HG03460 (cell line): Measurements from ENCODE around the gene KRTAP5-7.
"Not testable (repeated sequence)": the region's sequence is repeated elsewhere in the genome, so short reads cannot be mapped to it uniquely, and the experiment has no call there.

Experiments used
- ATAC-seq: cut with Tn5 transposase; IDR thresholded peaks from one replicate; pipeline ENCODE4 v1.9.1; 2021; ENCODE audit not compliant: unreplicated experiment

KRTAP5-7 gene

DNA sequence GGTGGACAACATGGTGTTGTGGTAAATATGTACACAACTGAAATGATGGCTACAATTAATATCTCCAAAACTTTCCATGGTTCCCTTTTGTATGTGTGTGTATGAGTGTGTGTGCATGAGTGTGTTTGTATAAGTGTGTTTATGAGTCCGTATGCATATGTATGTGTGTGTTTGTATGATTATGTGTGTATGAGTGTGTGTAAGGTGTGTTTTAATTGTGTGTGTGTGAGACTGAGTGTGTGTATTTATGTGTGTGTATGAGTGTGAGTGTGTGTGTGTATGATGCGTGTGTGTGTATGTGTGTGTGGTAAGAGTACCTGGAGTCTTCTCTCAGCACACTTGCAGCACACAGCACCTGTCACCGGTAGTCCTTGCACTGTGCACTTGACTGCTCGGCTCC, 29.0 kb downstream of the KRTAP5-7 start:
- no peak for ATAC-seq

DNA sequence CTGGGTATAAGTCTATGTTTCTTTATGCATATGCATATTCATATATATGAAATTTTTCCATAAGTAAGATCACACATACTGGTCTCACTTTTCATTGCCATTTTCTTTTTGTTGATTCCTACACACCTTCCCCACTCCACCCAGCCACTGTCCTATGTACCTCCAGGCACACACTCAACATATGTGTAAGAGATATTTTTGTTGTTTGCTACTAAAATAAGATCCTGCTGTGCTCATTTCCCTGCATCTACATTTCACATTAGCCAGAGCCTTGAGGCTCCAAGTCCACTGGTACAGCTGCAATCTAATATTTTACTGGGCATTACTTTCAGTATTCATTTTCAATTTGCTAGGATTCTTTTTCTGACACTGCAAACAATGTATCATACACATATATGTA, 30.2 kb downstream of the KRTAP5-7 start:
- ATAC-seq = no peak

GRCh38 chr11:71558996-71559395, 31.9 kb downstream of the KRTAP5-7 start:
- ATAC-seq = no peak

- ATAC-seq = no peak
Observed at GRCh38 chr11:71562120-71562519, 35.1 kb downstream of the KRTAP5-7 start.

- ATAC-seq = no peak
Observed at GRCh38 chr11:71563406-71563805, 36.3 kb downstream of the KRTAP5-7 start.

- ATAC-seq = no peak
Observed at GRCh38 chr11:71564430-71564829, 37.4 kb downstream of the KRTAP5-7 start.

GRCh38 chr11:71565263-71565662, 38.2 kb downstream of the KRTAP5-7 start, which contains the start of gene KRTAP5-10:
KRTAP5-10 (plus strand) TSS chr11:71565563; CDS start chr11:71565588, 25 bp downstream.
- ATAC-seq = no peak

- ATAC-seq = no peak
Observed at GRCh38 chr11:71566081-71566620, 39.1 kb downstream of the KRTAP5-7 start.

- ATAC-seq = not testable (repeated sequence)
Observed at GRCh38 chr11:71566626-71567599, 39.8 kb downstream of the KRTAP5-7 start.

DNA sequence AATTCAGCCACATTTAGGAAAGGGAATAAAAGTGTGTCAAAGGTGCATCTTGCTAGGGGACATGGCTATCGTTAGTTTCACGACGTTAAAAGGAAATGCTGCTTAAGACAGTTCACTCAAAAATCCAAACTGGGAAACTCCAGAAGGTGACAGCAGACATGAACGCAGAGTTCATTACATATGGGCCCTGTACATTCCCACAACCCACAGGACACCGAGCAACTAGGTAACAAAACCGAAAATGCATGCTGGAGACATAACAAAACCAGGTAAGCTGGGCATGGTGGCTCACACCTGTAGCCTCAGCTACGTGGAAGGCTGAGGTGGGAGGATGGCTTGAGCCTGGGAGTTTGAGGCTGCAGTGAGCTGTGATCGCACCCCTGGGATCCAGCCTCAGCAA, 40.6 kb downstream of the KRTAP5-7 start:
- not testable (repeated sequence) for ATAC-seq

DNA sequence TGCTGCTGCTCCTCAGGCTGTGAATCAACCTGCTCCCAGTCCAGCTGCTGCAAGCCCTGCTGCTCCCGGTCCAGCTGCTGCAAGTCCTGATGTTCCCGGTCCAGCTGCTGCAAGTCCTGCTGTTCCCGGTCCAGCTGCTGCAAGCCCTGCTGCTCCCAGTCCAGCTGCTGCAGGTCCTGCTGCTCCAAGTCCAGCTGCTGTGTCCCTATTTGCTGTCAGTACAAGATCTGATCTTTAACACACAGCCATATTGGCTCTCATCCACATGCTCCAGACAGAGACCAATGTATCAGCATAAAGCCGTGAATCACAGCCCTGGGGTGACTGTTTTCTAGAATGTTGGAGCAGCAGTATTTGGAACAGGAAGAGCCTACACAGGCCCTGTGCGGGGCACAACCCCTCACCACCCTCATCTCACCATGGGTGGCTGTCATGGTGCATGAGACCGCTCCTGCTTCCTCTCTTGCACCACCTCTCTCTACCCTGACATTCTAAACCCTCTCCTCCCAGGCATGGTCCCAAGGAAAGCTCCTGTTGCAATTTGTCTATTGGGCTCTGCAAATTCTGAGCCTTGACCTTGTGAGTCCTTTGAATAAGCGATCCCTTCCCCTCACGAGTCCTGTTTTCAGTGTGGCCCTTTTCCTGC, 41.8 kb downstream of the KRTAP5-7 start:
- ATAC-seq = no peak

DNA sequence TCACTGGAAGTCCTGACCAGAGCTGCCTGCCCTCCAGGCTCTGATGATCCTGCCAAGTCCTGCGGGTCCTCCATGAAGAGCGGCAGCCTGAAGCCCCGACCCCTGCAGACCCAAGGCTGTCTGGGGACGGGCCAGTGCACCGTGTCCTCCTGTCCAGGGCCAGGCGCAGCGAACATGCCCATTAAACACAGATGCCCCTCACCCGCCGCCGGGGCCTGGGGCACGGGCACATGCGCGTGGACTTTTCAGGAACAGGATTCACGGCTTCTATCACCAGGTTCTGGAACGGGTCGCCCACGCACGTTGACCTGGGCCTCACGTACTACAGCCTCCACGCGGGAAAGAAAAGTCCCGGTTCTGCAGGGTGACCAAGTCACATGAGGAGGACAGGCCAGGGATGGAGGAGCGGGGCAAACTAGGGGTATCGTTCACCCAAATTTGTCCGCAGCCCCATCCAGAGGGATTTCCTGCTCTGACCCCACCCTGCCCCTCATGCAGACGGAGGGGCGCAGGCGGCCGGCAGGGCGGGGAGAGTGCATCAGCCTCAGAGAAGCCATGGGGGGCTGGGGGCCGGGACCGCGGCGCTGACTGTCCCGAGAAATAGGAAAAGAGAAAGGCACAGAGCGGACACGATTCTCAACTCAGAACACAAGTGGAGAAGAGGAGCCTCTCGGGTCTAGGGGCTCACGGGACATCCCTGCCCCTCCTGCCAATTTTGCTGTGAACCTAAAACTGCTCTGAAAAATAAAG, 44.2 kb downstream of the KRTAP5-7 start:
- not testable (repeated sequence) for ATAC-seq

DNA sequence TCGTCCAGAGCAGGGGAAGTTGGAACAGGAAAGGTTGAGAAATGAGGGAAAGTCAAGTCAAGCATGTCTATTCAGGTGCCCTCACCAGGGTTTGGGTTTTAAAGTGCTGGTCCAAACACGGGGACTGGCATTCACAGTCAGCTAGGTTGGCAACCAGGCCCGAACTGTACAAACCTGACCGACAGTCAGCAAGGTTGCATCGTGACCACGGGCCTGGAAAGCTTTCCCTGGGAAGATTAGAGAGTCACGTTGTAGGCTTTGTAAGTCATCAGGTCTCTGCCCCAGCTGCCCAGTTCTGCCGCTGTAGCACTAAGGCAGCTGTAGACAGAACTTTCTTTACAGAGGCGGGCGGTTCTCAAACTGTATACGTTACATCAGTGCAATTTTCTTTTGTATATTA, 45.7 kb downstream of the KRTAP5-7 start:
- ATAC-seq = no peak

- ATAC-seq = no peak
Observed at GRCh38 chr11:71574418-71574817, 47.4 kb downstream of the KRTAP5-7 start.

DNA sequence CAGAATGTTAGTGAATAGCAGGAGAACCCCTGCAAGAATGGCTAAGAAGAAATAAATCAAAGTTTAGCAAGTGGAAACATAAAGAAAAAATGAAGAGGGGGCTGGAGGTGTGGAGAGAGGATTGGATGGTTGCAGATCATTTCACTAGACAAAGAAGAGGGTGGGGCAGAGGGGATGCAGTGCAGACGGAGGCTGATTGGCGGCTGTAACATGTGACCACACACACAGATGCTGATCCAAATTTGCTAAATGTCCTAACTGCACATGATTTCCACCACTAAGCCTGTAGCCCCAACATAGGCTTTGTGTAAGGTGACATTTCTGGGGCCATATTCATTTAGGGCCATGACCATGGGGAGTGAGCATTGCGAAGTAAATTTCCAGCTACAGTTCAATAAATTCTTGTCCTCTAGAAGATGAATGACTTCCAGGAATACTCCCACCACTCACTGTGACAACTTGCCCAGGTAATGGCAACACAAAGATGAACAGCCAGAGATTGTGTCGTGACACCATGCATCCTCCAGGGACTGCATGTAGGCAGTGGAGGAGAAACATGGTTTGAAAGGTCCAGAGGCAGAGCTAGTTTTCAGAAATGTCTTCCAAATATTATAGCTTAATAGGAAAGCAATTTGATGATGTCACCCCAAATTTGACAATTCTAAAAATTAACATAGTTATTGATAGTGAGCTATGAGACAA, 48.8 kb downstream of the KRTAP5-7 start:
- no peak for ATAC-seq

GRCh38 chr11:71576688-71577465, 49.8 kb downstream of the KRTAP5-7 start:
- not testable (repeated sequence) for ATAC-seq

DNA sequence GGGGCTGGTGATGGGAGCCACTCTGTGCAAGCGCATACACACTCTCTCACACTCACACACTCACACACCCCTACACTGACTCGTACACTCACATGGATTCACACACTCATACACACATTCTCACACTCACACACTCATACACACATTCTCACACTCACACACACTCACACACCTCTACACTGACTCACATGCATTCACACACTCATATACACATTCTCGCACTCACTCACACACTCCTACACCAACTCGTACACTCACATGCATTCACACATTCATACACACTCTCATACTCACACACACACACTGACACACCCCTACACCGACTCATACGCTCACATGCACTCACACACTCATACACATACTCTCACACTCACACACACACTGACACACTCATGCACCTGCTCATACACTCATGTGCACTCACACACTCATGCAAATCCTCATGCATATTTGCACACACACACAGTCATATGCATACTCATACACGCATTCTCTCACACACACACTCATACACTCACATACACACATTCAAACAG, 50.5 kb downstream of the KRTAP5-7 start:
- no peak for ATAC-seq
